ENCODE data around the gene CELSR1. TPM values are rescaled to one million over a fixed set of nuclear protein-coding genes. Genes with fewer than 3 reads are reported as not detected.

The CELSR1 gene
- total and polyA plus RNA-seq, 10 donors: 4.3 to 13.1 (median 8.4) TPM

- Histone ChIP-seq H3K4me1 (peaks cover 16 to 92% (median 64%) of the 10 kb centered on the region in 6 donors), H3K36me3 (no peaks in the 10 kb centered on the region), H3K9me3 (no peaks in the 10 kb centered on the region), H3K4me3 (no peak overlapping the region), H3K27me3 (replicated peaks in 1 of 7) (no peaks in the 10 kb centered on the region), H3K27ac (no peak overlapping the region)
- TF ChIP-seq POLR2AphosphoS5 (IDR thresholded peaks at IDR 0.05): no peak
- TF ChIP-seq CTCF (IDR thresholded peaks at IDR 0.05 in 8 of 11, conservative IDR thresholded peaks at IDR 0.05 in 3 of 11): no peak
- no peak for TF ChIP-seq POLR2A (IDR thresholded peaks at IDR 0.05)
- DNase-seq: peak; percentile 44
- intact Hi-C loops (cut with DNase I; ENCODE audit: low total_unique reads): no loop called here
- 92 to 98% (median 96%) methylated on average over 11 of the region's 11 CpGs for whole genome bisulfite sequencing, 5 donors
Measured at GRCh38 chr22:46583571-46583970, 46.2 kb upstream of the CELSR1 start.

- 65 to 87% (median 76%) methylated on average over 11 to 14 of the region's 14 CpGs for WGBS, 5 donors
- Histone ChIP-seq H3K4me3 (no peak overlapping the region), H3K9me3 (no peaks in the 10 kb centered on the region), H3K27me3 (replicated peaks in 1 of 7) (no peaks in the 10 kb centered on the region), H3K4me1 (peaks cover 19 to 92% (median 64%) of the 10 kb centered on the region in 6 donors), H3K27ac (no peak overlapping the region), H3K36me3 (no peaks in the 10 kb centered on the region)
- intact Hi-C loops (cut with DNase I; ENCODE audit: low total_unique reads): no loop called here
- TF ChIP-seq POLR2AphosphoS5 (IDR thresholded peaks at IDR 0.05) (no peak), CTCF (IDR thresholded peaks at IDR 0.05 in 8 of 11, conservative IDR thresholded peaks at IDR 0.05 in 3 of 11) (no peak), POLR2A (IDR thresholded peaks at IDR 0.05) (no peak)
- peak; percentile 69 for DNase-seq
Measured at GRCh38 chr22:46582281-46582933, 45.0 kb upstream of the CELSR1 start.

- intact Hi-C loops (cut with DNase I; ENCODE audit: low total_unique reads): no loop called here
- Histone ChIP-seq H3K36me3 (no peaks in the 10 kb centered on the region), H3K27me3 (replicated peaks in 1 of 7) (no peaks in the 10 kb centered on the region), H3K4me3 (no peak overlapping the region), H3K4me1 (peaks cover 17 to 85% (median 58%) of the 10 kb centered on the region in 6 donors), H3K9me3 (no peaks in the 10 kb centered on the region), H3K27ac (peak overlapping the region in 2 of 8 donors; percentile 21 to 30)
- 55 to 66% (median 62%) methylated on average over 11 to 14 of the region's 14 CpGs for WGBS, 5 donors
- TF ChIP-seq CTCF (IDR thresholded peaks at IDR 0.05 in 8 of 11, conservative IDR thresholded peaks at IDR 0.05 in 3 of 11) (no peak), POLR2A (IDR thresholded peaks at IDR 0.05) (no peak), POLR2AphosphoS5 (IDR thresholded peaks at IDR 0.05) (no peak)
- peak; percentile 74 for DNase-seq
Measured at GRCh38 chr22:46581538-46582244, 44.3 kb upstream of the CELSR1 start.

GRCh38 chr22:46580940-46581537 is 43.6 kb upstream of the CELSR1 start:
- peak; percentile 28 for DNase-seq
- H3K36me3 ChIP-seq: no peaks in the 10 kb centered on the region
- TF ChIP-seq CTCF (IDR thresholded peaks at IDR 0.05 in 8 of 11, conservative IDR thresholded peaks at IDR 0.05 in 3 of 11) (no peak), POLR2A (IDR thresholded peaks at IDR 0.05) (no peak), POLR2AphosphoS5 (IDR thresholded peaks at IDR 0.05) (no peak)
- intact Hi-C loops (cut with DNase I; ENCODE audit: low total_unique reads): no loop called here
- peaks cover 18 to 84% (median 56%) of the 10 kb centered on the region in 6 donors for H3K4me1 ChIP-seq
- no peaks in the 10 kb centered on the region for H3K27me3 ChIP-seq (replicated peaks in 1 of 7)
- H3K9me3 ChIP-seq: no peaks in the 10 kb centered on the region
- WGBS, 5 donors: 58 to 74% (median 72%) methylated on average over 13 of the region's 13 CpGs
- no peak overlapping the region for H3K4me3 ChIP-seq
- H3K27ac ChIP-seq: peak overlapping the region in 2 of 8 donors; percentile 21 to 30

Measured in spleen (tissue), 11 donors.